ENCODE measurements around the gene SLC9A9.

GRCh38 chr3:143269741-143270140, 578.5 kb downstream of the SLC9A9 start:
- TF ChIP-seq, protein P1, sequence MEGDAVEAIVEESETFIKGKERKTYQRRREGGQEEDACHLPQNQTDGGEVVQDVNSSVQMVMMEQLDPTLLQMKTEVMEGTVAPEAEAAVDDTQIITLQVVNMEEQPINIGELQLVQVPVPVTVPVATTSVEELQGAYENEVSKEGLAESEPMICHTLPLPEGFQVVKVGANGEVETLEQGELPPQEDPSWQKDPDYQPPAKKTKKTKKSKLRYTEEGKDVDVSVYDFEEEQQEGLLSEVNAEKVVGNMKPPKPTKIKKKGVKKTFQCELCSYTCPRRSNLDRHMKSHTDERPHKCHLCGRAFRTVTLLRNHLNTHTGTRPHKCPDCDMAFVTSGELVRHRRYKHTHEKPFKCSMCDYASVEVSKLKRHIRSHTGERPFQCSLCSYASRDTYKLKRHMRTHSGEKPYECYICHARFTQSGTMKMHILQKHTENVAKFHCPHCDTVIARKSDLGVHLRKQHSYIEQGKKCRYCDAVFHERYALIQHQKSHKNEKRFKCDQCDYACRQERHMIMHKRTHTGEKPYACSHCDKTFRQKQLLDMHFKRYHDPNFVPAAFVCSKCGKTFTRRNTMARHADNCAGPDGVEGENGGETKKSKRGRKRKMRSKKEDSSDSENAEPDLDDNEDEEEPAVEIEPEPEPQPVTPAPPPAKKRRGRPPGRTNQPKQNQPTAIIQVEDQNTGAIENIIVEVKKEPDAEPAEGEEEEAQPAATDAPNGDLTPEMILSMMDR (conservative IDR thresholded peaks at IDR 0.05 in 1 of 2, IDR thresholded peaks at IDR 0.05 in 1 of 2; ENCODE audit: low read depth in 1 of 2, low read length in 2 of 2) = no peak
- no peak for TF ChIP-seq EZH2 (IDR thresholded peaks at IDR 0.05; ENCODE audit: low read length, missing control alignments)

Measured in fibroblast of lung (primary cell).